Bronchial epithelial cell (primary cell): ENCODE results near the gene ATP1B3. TPM values are rescaled to one million over a fixed set of nuclear protein-coding genes. Genes with fewer than 3 reads are reported as not detected.

ENCODE experiments used
- DNase-seq: peaks from one replicate; pipeline ENCODE4 v3.0.0-alpha.2; 2010; ENCODE audit warnings: low read depth
- FAIRE-seq: peaks from 2 replicates; lab custom pipeline; 2011; peaks lifted over from hg19 to GRCh38; lab: Jason Lieb, UNC
- H3K27me3 ChIP-seq: 2 replicates; pipeline ENCODE4 v1.5.1; 2011; ENCODE audit warnings: low read length; ENCODE audit not compliant: control insufficient read depth, insufficient read depth
- H3K36me3 ChIP-seq: 2 replicates; pipeline ENCODE4 v1.5.1; 2011; ENCODE audit warnings: low read length; ENCODE audit not compliant: control insufficient read depth, insufficient read depth
- H3K4me3 ChIP-seq: 2 replicates; pipeline ENCODE4 v1.5.1; 2011; ENCODE audit warnings: mild to moderate bottlenecking, low read depth, low read length, control low read depth
- CTCF ChIP-seq: IDR thresholded peaks from 2 replicates; pipeline ENCODE4 v1.5.1; 2011; ENCODE audit warnings: mild to moderate bottlenecking, moderate library complexity, low read length, control low read depth, inconsistent platforms; ENCODE audit not compliant: insufficient read depth, severe bottlenecking
- total RNA-seq: library from RNA; depleted of rRNA; stranded (reverse); fragments of >200 nt; gene quantifications from 2 replicates; pipeline ENCODE4 v1.2.1, GENCODE V29; 2014

ATP1B3 gene
- 79.4 and 89.5 TPM in 2 replicates for total RNA-seq

- Histone ChIP-seq H3K27me3 (no peaks in the 10 kb centered on the region), H3K36me3 (no peaks in the 10 kb centered on the region), H3K4me3 (peak within 1 kb of the TSS; percentile 85)
- DNase-seq (peak; percentile 63), FAIRE-seq (no peak)
- TF ChIP-seq CTCF: no peak
Observed at GRCh38 chr3:141876381-141876890, at the start of gene ATP1B3. TSS of gene ATP1B3 (plus strand) at chr3:141876643. CDS start at chr3:141876802, 159 bp downstream.

GRCh38 chr3:141828487-141828886, 48.0 kb upstream of the ATP1B3 start:
- H3K4me3 ChIP-seq: no peak overlapping the region
- no peak for TF ChIP-seq CTCF
- H3K36me3 ChIP-seq: no peaks in the 10 kb centered on the region
- no peak for DNase-seq
- no peak for FAIRE-seq
- H3K27me3 ChIP-seq: no peaks in the 10 kb centered on the region

- peak; percentile 55 for FAIRE-seq
- peak; percentile 88 for DNase-seq
- no peak for TF ChIP-seq CTCF
Observed at GRCh38 chr3:141828890-141829289, 47.6 kb upstream of the ATP1B3 start.

GRCh38 chr3:141830508-141830907, 45.9 kb upstream of the ATP1B3 start:
- TF ChIP-seq CTCF: no peak
- DNase-seq (peak; percentile 99), FAIRE-seq (peak; percentile 99)
- H3K4me3 ChIP-seq: no peak overlapping the region
- no peaks in the 10 kb centered on the region for H3K27me3 ChIP-seq
- H3K36me3 ChIP-seq: no peaks in the 10 kb centered on the region

More at GRCh38 chr3:141828890-141829289, 47.6 kb upstream of the ATP1B3 start:
- Histone ChIP-seq H3K36me3 (no peaks in the 10 kb centered on the region), H3K27me3 (no peaks in the 10 kb centered on the region), H3K4me3 (no peak overlapping the region)

- no peak for TF ChIP-seq CTCF
- no peaks in the 10 kb centered on the region for H3K27me3 ChIP-seq
- no peak overlapping the region for H3K4me3 ChIP-seq
- no peaks in the 10 kb centered on the region for H3K36me3 ChIP-seq
- DNase-seq (no peak), FAIRE-seq (no peak)
Observed at GRCh38 chr3:141834292-141834691, 42.2 kb upstream of the ATP1B3 start.
